ENCODE data around the gene SHH. TPM values are rescaled to one million over a fixed set of nuclear protein-coding genes. Genes with fewer than 3 reads are reported as not detected.

Gene SHH
- total and polyA plus RNA-seq, 2 of the 13 experiments (the other 11 are each of a cell fraction or from before 2014, with no cell fraction given) = 1.9 to 3.4 TPM

GRCh38 chr7:155845226-155845625 lies 33.0 kb upstream of the SHH start (continued):
- TF ChIP-seq ZNF704 (CRISPR knock-in tag; IDR thresholded peaks at IDR 0.05; ENCODE audit: borderline replicate concordance) = no peak
- no peak for TF ChIP-seq FOXA3 (CRISPR knock-in tag; IDR thresholded peaks at IDR 0.05)
- TF ChIP-seq ZNF747 (CRISPR knock-in tag; IDR thresholded peaks at IDR 0.05; ENCODE audit: borderline replicate concordance) = no peak
- TF ChIP-seq ESRRA (CRISPR knock-in tag; IDR thresholded peaks at IDR 0.05; ENCODE audit: low read depth) = no peak

- CTCF ChIA-PET (ENCODE audit: low intra/inter-chr PET ratio, low total read pairs) = no interaction called here
- TF ChIP-seq EZH2 (conservative IDR thresholded peaks at IDR 0.05; ENCODE audit: low read depth, low read length) = no peak
- TF ChIP-seq MEF2D (CRISPR knock-in tag; IDR thresholded peaks at IDR 0.05) = no peak
- TF ChIP-seq ATF3 (CRISPR knock-in tag; IDR thresholded peaks at IDR 0.05) = no peak
- TF ChIP-seq SP2 (CRISPR knock-in tag; IDR thresholded peaks at IDR 0.05) = no peak
- no peak for TF ChIP-seq RXRA (CRISPR knock-in tag; IDR thresholded peaks at IDR 0.05)
- no peak for TF ChIP-seq TFDP2 (CRISPR knock-in tag; IDR thresholded peaks at IDR 0.05)
- no peak for TF ChIP-seq ZNF607 (CRISPR knock-in tag; IDR thresholded peaks at IDR 0.05; ENCODE audit: borderline replicate concordance)
- TF ChIP-seq ZFP36 (IDR thresholded peaks at IDR 0.05; ENCODE audit: borderline replicate concordance, low read depth, low read length, partially characterized antibody) = no peak
- no peak for TF ChIP-seq NFE2L1 (CRISPR knock-in tag; IDR thresholded peaks at IDR 0.05; ENCODE audit: borderline replicate concordance)
- no peak for TF ChIP-seq PRDM15 (CRISPR knock-in tag; IDR thresholded peaks at IDR 0.05)
- TF ChIP-seq PRMT3 (CRISPR knock-in tag; IDR thresholded peaks at IDR 0.05; ENCODE audit: borderline replicate concordance, low read depth) = no peak
- TF ChIP-seq ZMAT3 (CRISPR knock-in tag; conservative IDR thresholded peaks at IDR 0.05) = no peak
- TF ChIP-seq ZNF530 (CRISPR knock-in tag; IDR thresholded peaks at IDR 0.05; ENCODE audit: low read depth) = no peak
- TF ChIP-seq HES4 (CRISPR knock-in tag; IDR thresholded peaks at IDR 0.05; ENCODE audit: borderline replicate concordance) = no peak
These were observed 32.3 kb upstream of the SHH start for GRCh38 chr7:155844526-155844925.

More at GRCh38 chr7:155844526-155844925, 32.3 kb upstream of the SHH start:
- BruUV-seq (replicated peaks) = no TSS peak
- Histone ChIP-seq H3K4me2 (ENCODE audit: low read depth, low read length) (0 out of 2 replicates have a peak overlapping the region, but pooled peaks have one; percentile 61), H3K9ac (ENCODE audit: insufficient read depth, low read depth, low read length) (no peak overlapping the region), H4K20me1 (ENCODE audit: insufficient read depth, low read length) (no peaks in the 10 kb centered on the region), H3K4me3 (replicated peaks in 1 of 3; ENCODE audit: insufficient read depth in 1 of 3, low read depth in 2 of 3, low read length in 3 of 3) (no peak overlapping the region), H3K4me1 (ENCODE audit: insufficient read depth, low read length) (peaks cover 15% of the 10 kb centered on the region), H3K27ac (ENCODE audit: extremely low read length, insufficient read depth, low read length) (no peak overlapping the region), H3K27me3 (ENCODE audit: control insufficient read depth in 1 of 2, insufficient read depth in 2 of 2, low read length in 2 of 2) (peaks cover 12 to 82% of the 10 kb centered on the region in 2 experiments; a peak in 4 of 5 replicates), H3K36me3 (replicated peaks in 1 of 2; ENCODE audit: control insufficient read depth in 1 of 2, insufficient read depth in 2 of 2, low read length in 2 of 2) (no peaks in the 10 kb centered on the region), H3K9me3 (ENCODE audit: low read length) (no peaks in the 10 kb centered on the region), H3K79me2 (ENCODE audit: insufficient read depth, low read length) (no peaks in the 10 kb centered on the region), H2AFZ (ENCODE audit: low read length) (no peak overlapping the region)
- peak; percentile 11; the same call in 2 of the 3 replicates for ATAC-seq
- WGBS (ENCODE audit: low lambda C conversion rate) = 77% methylated on average over 9 of the region's 16 CpGs
- no peak for DNase-seq (ENCODE audit: low spot score)
- intact Hi-C loops (cut with micrococcal nuclease; ENCODE audit: unreplicated experiment) (no loop called here), in situ Hi-C loops (cut with HindIII; ENCODE audit: extremely low pct_ligation_motif_present, low pct_unique_long_range_greater_than_20kb) (no loop called here)
- POLR2A ChIA-PET = interaction anchor here (0.9 to 1.3 kb wide), 4 partner anchors 19 to 117 kb away, joined by 3 to 5 read pairs (median 3); no protein-coding TSS in a partner anchor
- FAIRE-seq = no peak

All from HepG2 (cell line).